WERI-Rb-1 (cell line): ENCODE measurements around the gene OSBP2.

ENCODE experiments used
- DNase-seq: peaks from one replicate; pipeline ENCODE4 v3.0.0-alpha.2; 2020
- H3K27ac ChIP-seq: fragments of 250-450 bp; sonication (Bioruptor Pico); 2 replicates; pipeline ENCODE4 v1.5.1; 2020; ENCODE audit warnings: mild to moderate bottlenecking, moderate library complexity
- H3K27me3 ChIP-seq: fragments of 250-450 bp; sonication (Bioruptor Pico); 2 replicates; pipeline ENCODE4 v1.5.1; 2021; ENCODE audit warnings: mild to moderate bottlenecking, low read depth, moderate library complexity; ENCODE audit not compliant: insufficient read depth, severe bottlenecking
- H3K36me3 ChIP-seq: fragments of 250-450 bp; sonication (Bioruptor Pico); 2 replicates; pipeline ENCODE4 v1.5.1; 2020; ENCODE audit warnings: mild to moderate bottlenecking, moderate library complexity
- H3K4me3 ChIP-seq: 2 replicates; pipeline ENCODE4 v1.5.1; 2011; ENCODE audit warnings: low read depth, mild to moderate bottlenecking, control low read depth, low read length
- H3K9me3 ChIP-seq: fragments of 250-450 bp; sonication (Bioruptor Pico); 2 replicates; pipeline ENCODE4 v1.5.1; 2021; ENCODE audit warnings: mild to moderate bottlenecking, moderate library complexity; ENCODE audit not compliant: severe bottlenecking
- TF ChIP-seq, protein P1 (sequence below): IDR thresholded peaks from 2 replicates; pipeline ENCODE4 v1.5.1; 2011; ENCODE audit warnings: low read depth, mild to moderate bottlenecking, control low read depth, inconsistent platforms, low read length

OSBP2 gene

DNA sequence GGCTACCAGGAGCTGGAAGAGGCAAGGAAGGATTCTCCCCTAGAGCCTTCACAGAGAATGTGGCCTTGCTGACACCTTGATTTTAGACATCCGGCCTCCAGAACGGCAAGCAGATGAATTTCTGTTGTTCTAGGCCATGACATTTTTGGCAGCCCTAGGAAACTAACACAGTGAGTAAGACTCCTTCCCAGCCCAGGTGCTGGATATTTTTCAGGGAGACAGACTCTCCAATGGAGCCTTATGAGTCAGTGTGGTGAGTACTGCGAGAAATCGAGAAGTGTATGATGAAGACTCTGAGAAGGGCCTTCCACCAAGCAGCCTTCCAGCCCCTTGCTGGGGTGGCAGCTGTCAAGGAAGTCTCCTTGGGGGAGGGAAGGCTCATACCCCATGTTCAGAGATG is 114.4 kb downstream of the OSBP2 start:
- Histone ChIP-seq H3K4me3 (no peak overlapping the region), H3K9me3 (no peaks in the 10 kb centered on the region), H3K27ac (no peak overlapping the region), H3K36me3 (no peaks in the 10 kb centered on the region), H3K27me3 (no peaks in the 10 kb centered on the region)
- no peak for DNase-seq
- TF ChIP-seq, protein P1, sequence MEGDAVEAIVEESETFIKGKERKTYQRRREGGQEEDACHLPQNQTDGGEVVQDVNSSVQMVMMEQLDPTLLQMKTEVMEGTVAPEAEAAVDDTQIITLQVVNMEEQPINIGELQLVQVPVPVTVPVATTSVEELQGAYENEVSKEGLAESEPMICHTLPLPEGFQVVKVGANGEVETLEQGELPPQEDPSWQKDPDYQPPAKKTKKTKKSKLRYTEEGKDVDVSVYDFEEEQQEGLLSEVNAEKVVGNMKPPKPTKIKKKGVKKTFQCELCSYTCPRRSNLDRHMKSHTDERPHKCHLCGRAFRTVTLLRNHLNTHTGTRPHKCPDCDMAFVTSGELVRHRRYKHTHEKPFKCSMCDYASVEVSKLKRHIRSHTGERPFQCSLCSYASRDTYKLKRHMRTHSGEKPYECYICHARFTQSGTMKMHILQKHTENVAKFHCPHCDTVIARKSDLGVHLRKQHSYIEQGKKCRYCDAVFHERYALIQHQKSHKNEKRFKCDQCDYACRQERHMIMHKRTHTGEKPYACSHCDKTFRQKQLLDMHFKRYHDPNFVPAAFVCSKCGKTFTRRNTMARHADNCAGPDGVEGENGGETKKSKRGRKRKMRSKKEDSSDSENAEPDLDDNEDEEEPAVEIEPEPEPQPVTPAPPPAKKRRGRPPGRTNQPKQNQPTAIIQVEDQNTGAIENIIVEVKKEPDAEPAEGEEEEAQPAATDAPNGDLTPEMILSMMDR = no peak

- TF ChIP-seq, protein P1 = no peak
- no peaks in the 10 kb centered on the region for H3K9me3 ChIP-seq
- no peak overlapping the region for H3K27ac ChIP-seq
- no peaks in the 10 kb centered on the region for H3K27me3 ChIP-seq
- no peak overlapping the region for H3K4me3 ChIP-seq
- H3K36me3 ChIP-seq = no peaks in the 10 kb centered on the region
- no peak for DNase-seq
Observed at GRCh38 chr22:30810105-30810504, 115.4 kb downstream of the OSBP2 start.

DNA sequence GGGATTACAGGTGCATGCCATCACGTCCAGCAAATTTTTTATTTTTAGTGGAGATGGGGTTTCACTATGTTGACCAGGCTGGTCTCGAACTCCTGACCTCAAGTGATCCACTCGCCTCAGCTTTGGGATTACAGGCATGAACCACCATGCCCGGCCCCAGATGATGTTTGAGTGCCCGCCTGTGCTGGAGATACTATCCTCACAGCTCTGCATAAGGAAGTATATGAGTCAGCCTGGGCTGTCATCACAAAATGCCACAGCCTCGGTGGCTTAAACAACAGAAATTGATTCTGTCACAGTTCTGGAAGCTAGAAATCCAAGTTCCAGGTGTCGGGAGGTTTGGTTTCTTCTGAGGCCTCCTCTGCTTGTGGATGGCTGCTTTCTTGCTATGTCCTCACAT is 119.3 kb downstream of the OSBP2 start:
- H3K27ac ChIP-seq = no peak overlapping the region
- H3K4me3 ChIP-seq = no peak overlapping the region
- no peak for DNase-seq
- TF ChIP-seq, protein P1 = no peak
- no peaks in the 10 kb centered on the region for H3K9me3 ChIP-seq
- H3K36me3 ChIP-seq = no peaks in the 10 kb centered on the region
- no peaks in the 10 kb centered on the region for H3K27me3 ChIP-seq

DNA sequence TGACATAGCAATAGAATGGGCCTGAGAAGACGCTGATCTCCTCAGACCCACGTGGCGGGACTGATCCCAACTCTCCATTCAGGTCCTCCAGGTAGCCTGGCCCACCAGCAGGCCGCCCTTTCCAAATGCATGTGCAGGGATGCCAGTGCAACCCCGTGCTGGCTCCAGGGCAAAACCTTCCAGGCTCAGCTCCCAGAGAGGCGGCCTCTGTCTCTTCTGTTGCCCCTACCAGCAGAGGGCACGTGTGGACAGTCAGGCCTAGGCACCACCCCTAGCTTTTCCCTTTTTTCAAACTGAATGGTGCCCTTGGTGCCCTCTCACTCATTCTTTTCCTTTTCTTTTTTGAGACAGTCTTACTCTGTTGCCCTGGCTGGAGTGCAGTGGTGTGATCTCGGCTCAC is 121.7 kb downstream of the OSBP2 start:
- Histone ChIP-seq H3K9me3 (no peaks in the 10 kb centered on the region), H3K36me3 (no peaks in the 10 kb centered on the region), H3K27ac (no peak overlapping the region), H3K4me3 (no peak overlapping the region), H3K27me3 (no peaks in the 10 kb centered on the region)
- DNase-seq = no peak
- TF ChIP-seq, protein P1 = no peak

DNA sequence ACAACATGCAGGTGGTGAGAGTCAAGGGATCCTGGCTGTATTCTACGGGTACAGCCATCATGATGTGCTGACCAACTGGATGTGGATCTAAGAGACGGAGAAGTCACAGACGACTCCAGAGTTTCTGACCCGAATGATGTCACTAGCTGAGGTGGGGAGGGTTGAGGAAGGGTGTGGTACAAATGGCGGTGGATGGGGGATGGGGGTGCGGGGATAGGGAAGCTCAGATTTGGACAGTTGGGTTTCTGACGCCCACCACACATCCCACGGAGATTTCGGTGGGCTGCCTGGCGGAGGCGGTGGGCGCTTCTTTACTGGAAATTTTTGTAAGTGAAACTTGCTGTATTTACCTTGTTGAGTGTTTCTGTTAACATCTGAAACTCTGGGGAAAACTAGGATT is 126.7 kb downstream of the OSBP2 start:
- H3K27me3 ChIP-seq = no peaks in the 10 kb centered on the region

DNA sequence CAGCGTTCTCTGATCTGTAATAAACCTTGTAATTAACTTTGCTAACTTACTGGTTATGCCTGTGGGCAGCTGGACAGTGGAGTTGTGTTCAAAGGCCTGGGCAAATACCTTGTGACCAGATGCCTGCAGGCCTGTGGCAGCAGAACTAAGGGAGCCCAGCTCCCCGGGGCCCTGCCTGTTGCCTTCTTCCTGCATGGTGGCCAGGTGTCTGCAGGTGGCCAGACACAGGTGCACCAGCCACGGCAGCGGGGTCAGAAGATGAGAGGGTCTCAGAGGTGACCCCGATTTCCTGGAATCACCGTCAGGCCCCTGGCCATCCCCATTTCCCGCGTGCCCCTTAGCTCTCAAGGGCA is 127.2 kb downstream of the OSBP2 start:
- TF ChIP-seq, protein P1 = no peak
- no peaks in the 10 kb centered on the region for H3K27me3 ChIP-seq
- H3K4me3 ChIP-seq = no peak overlapping the region
- H3K27ac ChIP-seq = no peak overlapping the region
- no peaks in the 10 kb centered on the region for H3K9me3 ChIP-seq
- H3K36me3 ChIP-seq = no peaks in the 10 kb centered on the region
- DNase-seq = no peak

More for the DNA sequence above, 126.7 kb downstream of the OSBP2 start:
- TF ChIP-seq, protein P1 = no peak
- no peak for DNase-seq
- no peak overlapping the region for H3K4me3 ChIP-seq
- H3K36me3 ChIP-seq = no peaks in the 10 kb centered on the region
- no peak overlapping the region for H3K27ac ChIP-seq
- H3K9me3 ChIP-seq = no peaks in the 10 kb centered on the region
